Panc1 (cell line): Measurements from ENCODE around the gene LY86. TPM values are rescaled to one million over a fixed set of nuclear protein-coding genes. Genes with fewer than 3 reads are reported as not detected.

Source experiments
- ATAC-seq: fragments of 200-7000 bp; cut with Tn5 transposase; 2 replicates; pipeline ENCODE4 v1.9.1; 2020; ENCODE audit warnings: mild to moderate bottlenecking, moderate library complexity
- BruUV-seq: library from RNA; stranded (reverse); fragments of 400-500 nt; replicated peaks from 2 replicates; lab custom pipeline; 2021; lab: Mats Ljungman, UMichigan
- CTCF ChIA-PET: fragments of 300-600 bp; sonication (Branson Sonifier 250); formaldehyde crosslinking; loops from one replicate; lab custom pipeline; 2022; ENCODE audit warnings: antibody characterized with exemption; lab: Charles Lee
- POLR2A ChIA-PET: fragments of 300-600 bp; sonication (Branson Sonifier 250); formaldehyde crosslinking; loops from one replicate; lab custom pipeline; 2022; ENCODE audit warnings: antibody characterized with exemption; lab: Charles Lee
- DNase-seq: peaks from one replicate; pipeline ENCODE4 v3.0.0-alpha.2; 2010; ENCODE audit warnings: low read depth, low spot score
- H3K27ac ChIP-seq: 2 replicates; pipeline ENCODE4 v1.5.1; 2011; ENCODE audit warnings: mild to moderate bottlenecking, low read length, inconsistent platforms
- H3K27me3 ChIP-seq: fragments of 200-500 bp; sonication (Bioruptor generic); 2 replicates; pipeline ENCODE4 v1.6.0; 2014; ENCODE audit warnings: low read length, inconsistent platforms; ENCODE audit not compliant: control insufficient read depth, insufficient read depth
- H3K36me3 ChIP-seq: fragments of 200-500 bp; sonication (Bioruptor generic); 2 replicates; pipeline ENCODE4 v1.5.1; 2014; ENCODE audit warnings: inconsistent platforms, mild to moderate bottlenecking, low read length, moderate library complexity; ENCODE audit not compliant: control insufficient read depth, insufficient read depth
- H3K4me1 ChIP-seq: 2 replicates; pipeline ENCODE4 v1.5.1; 2011; ENCODE audit warnings: inconsistent platforms, mild to moderate bottlenecking, low read length, moderate library complexity; ENCODE audit not compliant: control insufficient read depth, insufficient read depth
- H3K4me3 ChIP-seq, 2 experiments: 2 replicates each; pipeline ENCODE4 v1.5.1; 2011 to 2012; ENCODE audit warnings: low read depth in 2 of 2, low read length in 2 of 2, mild to moderate bottlenecking in 2 of 2, inconsistent platforms in 1 of 2, moderate library complexity in 1 of 2
- H3K9me3 ChIP-seq: fragments of 200-500 bp; sonication (Bioruptor generic); 2 replicates; pipeline ENCODE4 v1.5.1; 2014; ENCODE audit warnings: low read depth, mild to moderate bottlenecking, inconsistent platforms, low read length, moderate library complexity; ENCODE audit not compliant: control insufficient read depth, insufficient read depth
- POLR2AphosphoS5 ChIP-seq: IDR thresholded peaks from 2 replicates; pipeline ENCODE4 v1.6.1; 2012; ENCODE audit warnings: mild to moderate bottlenecking, low read depth, low read length, moderate library complexity
- REST ChIP-seq, 2 experiments: IDR thresholded peaks; 2 replicates each; pipeline ENCODE4 v1.6.1; 2011 to 2012; ENCODE audit warnings: low read depth in 2 of 2, control low read depth in 1 of 2, low read length in 1 of 2, mild to moderate bottlenecking in 1 of 2, moderate library complexity in 1 of 2; ENCODE audit not compliant: insufficient read depth in 1 of 2
- SIN3A ChIP-seq: IDR thresholded peaks from 2 replicates; pipeline ENCODE4 v1.6.1; 2012; ENCODE audit warnings: low read depth, mild to moderate bottlenecking, low read length, moderate library complexity, borderline replicate concordance; ENCODE audit not compliant: insufficient read depth
- TCF7L2 ChIP-seq: IDR thresholded peaks from 2 replicates; pipeline ENCODE4 v1.6.1; 2011; ENCODE audit warnings: mild to moderate bottlenecking, low read depth, low read length, inconsistent platforms
- in situ Hi-C: cut with HindIII; loops from 2 replicates; pipeline ENCODE4 v1.10.0; 2016; ENCODE audit warnings: low sequenced_read_pairs, low pct_unique_long_range_greater_than_20kb
- intact Hi-C: fragments of 100-400 bp; cut with micrococcal nuclease; formaldehyde crosslinking; loops from one replicate; pipeline ENCODE4 v1.10.0; 2022; ENCODE audit not compliant: unreplicated experiment
- total RNA-seq: library from RNA; stranded (reverse); gene quantifications from one replicate; pipeline ENCODE4 v1.2.1, GENCODE V29; 2021; ENCODE audit not compliant: unreplicated experiment
- TF ChIP-seq, protein P1 (sequence below): fragments of 450-650 bp; IDR thresholded peaks from 2 replicates; pipeline ENCODE4 v1.5.1; 2017; ENCODE audit warnings: mild to moderate bottlenecking

Gene LY86
- total RNA-seq, 1 experiment from 2014 or later, result not detected

DNA sequence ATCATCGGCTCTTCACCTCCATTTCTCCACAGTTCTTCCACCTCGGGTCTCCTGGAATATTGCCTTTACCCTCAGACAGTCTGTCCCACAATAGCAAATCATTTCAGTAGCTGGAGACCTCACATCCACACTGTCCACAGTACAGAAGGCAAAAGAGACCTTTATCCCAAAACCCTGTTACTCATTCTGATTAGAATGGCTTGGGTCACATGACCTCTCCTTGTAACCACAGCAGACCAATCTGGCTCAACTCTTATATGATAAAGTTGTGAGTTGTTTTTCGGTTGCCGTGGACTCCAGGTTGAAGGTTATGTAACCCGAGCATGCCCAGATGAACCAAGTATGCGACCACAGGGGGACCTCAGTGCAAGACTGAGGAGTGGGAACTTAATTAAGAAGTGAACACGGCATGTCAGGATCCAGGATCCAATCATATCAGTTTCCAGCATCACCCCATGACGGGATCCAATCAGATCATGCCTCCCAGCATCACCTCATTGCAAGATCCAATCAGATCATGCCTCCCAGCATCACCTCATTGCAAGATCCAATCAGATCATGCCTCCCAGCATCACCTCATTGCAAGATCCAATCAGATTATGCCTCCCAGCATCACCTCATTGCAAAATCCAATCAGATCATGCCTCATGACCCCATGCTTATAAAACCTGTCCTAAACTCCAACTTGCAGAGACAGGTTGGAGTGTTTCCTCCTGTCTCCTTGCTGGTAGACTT is 68.7 kb downstream of the LY86 start:
- Histone ChIP-seq H3K27me3 (peaks cover 7% of the 10 kb centered on the region), H3K36me3 (no peaks in the 10 kb centered on the region), H3K9me3 (no peaks in the 10 kb centered on the region), H3K4me1 (no peaks in the 10 kb centered on the region), H3K4me3 (no peak overlapping the region), H3K27ac (no peak overlapping the region)
- no peak for ATAC-seq
- intact Hi-C loops, result no loop called here
- DNase-seq, result no peak
- BruUV-seq, result no TSS peak
- POLR2A ChIA-PET, result no interaction called here
- in situ Hi-C loops, result no loop called here
- CTCF ChIA-PET, result interaction anchor here (0.7 kb wide), 1 partner anchor 353 kb away, joined by 4 read pairs; no protein-coding TSS in a partner anchor
- no peak for TF ChIP-seq POLR2AphosphoS5

GRCh38 chr6:6657820-6658217 is 69.3 kb downstream of the LY86 start:
- TF ChIP-seq REST (IDR thresholded peaks at IDR 0.05; ENCODE audit: insufficient read depth in 1 of 2, low read depth in 2 of 2, low read length in 1 of 2) (no peak), TCF7L2 (no peak)
- Histone ChIP-seq H3K27ac (no peak overlapping the region), H3K27me3 (peaks cover 7% of the 10 kb centered on the region), H3K36me3 (no peaks in the 10 kb centered on the region), H3K4me3 (no peak overlapping the region), H3K4me1 (no peaks in the 10 kb centered on the region), H3K9me3 (no peaks in the 10 kb centered on the region)
- BruUV-seq, result no TSS peak
- CTCF ChIA-PET, result no interaction called here
- DNase-seq, result no peak
- intact Hi-C loops, result no loop called here
- no peak for ATAC-seq
- POLR2A ChIA-PET, result no interaction called here
- in situ Hi-C loops, result no loop called here

GRCh38 chr6:6659600-6660327 is 71.2 kb downstream of the LY86 start:
- no peak overlapping the region for H3K27ac ChIP-seq
- H3K36me3 ChIP-seq, result no peaks in the 10 kb centered on the region
- in situ Hi-C loops, result no loop called here
- intact Hi-C loops, result no loop called here
- DNase-seq, result no peak
- no TSS peak for BruUV-seq
- no peak for TF ChIP-seq TCF7L2
- no peak for TF ChIP-seq SIN3A
- TF ChIP-seq, protein P1, sequence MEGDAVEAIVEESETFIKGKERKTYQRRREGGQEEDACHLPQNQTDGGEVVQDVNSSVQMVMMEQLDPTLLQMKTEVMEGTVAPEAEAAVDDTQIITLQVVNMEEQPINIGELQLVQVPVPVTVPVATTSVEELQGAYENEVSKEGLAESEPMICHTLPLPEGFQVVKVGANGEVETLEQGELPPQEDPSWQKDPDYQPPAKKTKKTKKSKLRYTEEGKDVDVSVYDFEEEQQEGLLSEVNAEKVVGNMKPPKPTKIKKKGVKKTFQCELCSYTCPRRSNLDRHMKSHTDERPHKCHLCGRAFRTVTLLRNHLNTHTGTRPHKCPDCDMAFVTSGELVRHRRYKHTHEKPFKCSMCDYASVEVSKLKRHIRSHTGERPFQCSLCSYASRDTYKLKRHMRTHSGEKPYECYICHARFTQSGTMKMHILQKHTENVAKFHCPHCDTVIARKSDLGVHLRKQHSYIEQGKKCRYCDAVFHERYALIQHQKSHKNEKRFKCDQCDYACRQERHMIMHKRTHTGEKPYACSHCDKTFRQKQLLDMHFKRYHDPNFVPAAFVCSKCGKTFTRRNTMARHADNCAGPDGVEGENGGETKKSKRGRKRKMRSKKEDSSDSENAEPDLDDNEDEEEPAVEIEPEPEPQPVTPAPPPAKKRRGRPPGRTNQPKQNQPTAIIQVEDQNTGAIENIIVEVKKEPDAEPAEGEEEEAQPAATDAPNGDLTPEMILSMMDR, result no peak
- no peak for TF ChIP-seq REST (IDR thresholded peaks at IDR 0.05; ENCODE audit: insufficient read depth in 1 of 2, low read depth in 2 of 2, low read length in 1 of 2)
- TF ChIP-seq POLR2AphosphoS5, result no peak
- H3K9me3 ChIP-seq, result no peaks in the 10 kb centered on the region
- CTCF ChIA-PET, result no interaction called here
- H3K4me1 ChIP-seq, result no peaks in the 10 kb centered on the region
- POLR2A ChIA-PET, result no interaction called here
- H3K4me3 ChIP-seq, result no peak overlapping the region
- no peak for ATAC-seq
- H3K27me3 ChIP-seq, result peaks cover 14% of the 10 kb centered on the region
